ENCODE results near the gene CA10. TPM values are rescaled to one million over a fixed set of nuclear protein-coding genes. Genes with fewer than 3 reads are reported as not detected.

CA10 gene
- total RNA-seq, 1 donor from 2014 or later, result 2.0 TPM

GRCh38 chr17:51857052-51857597 is 301.4 kb downstream of the CA10 start:
- Histone ChIP-seq H3K4me1 (no peaks in the 10 kb centered on the region), H3K9me3 (no peaks in the 10 kb centered on the region), H3K36me3 (no peaks in the 10 kb centered on the region), H3K27ac (no peak overlapping the region), H3K27me3 (no peaks in the 10 kb centered on the region), H3K4me3 (no peak overlapping the region)
- intact Hi-C loops (cut with DNase I), result no loop called here
- no peak for TF ChIP-seq CTCF (IDR thresholded peaks at IDR 0.05)
- TF ChIP-seq POLR2AphosphoS5 (IDR thresholded peaks at IDR 0.05; ENCODE audit: insufficient read depth in 1 of 2, low read depth in 1 of 2), result no peak
- no peak for TF ChIP-seq POLR2A (IDR thresholded peaks at IDR 0.05)
- DNase-seq (ENCODE audit: extremely low spot score in 2 of 2), result no peak

GRCh38 chr17:51855806-51856205 is 302.7 kb downstream of the CA10 start:
- no peak for TF ChIP-seq POLR2A (IDR thresholded peaks at IDR 0.05)
- TF ChIP-seq POLR2AphosphoS5 (IDR thresholded peaks at IDR 0.05; ENCODE audit: insufficient read depth in 1 of 2, low read depth in 1 of 2), result no peak
- TF ChIP-seq CTCF (IDR thresholded peaks at IDR 0.05), result no peak
- H3K27me3 ChIP-seq, result no peaks in the 10 kb centered on the region
- H3K36me3 ChIP-seq, result no peaks in the 10 kb centered on the region
- H3K27ac ChIP-seq, result no peak overlapping the region
- DNase-seq (ENCODE audit: extremely low spot score in 2 of 2), result no peak
- no peaks in the 10 kb centered on the region for H3K9me3 ChIP-seq
- intact Hi-C loops (cut with DNase I), result no loop called here
- no peaks in the 10 kb centered on the region for H3K4me1 ChIP-seq
- no peak overlapping the region for H3K4me3 ChIP-seq

- H3K27me3 ChIP-seq, result no peaks in the 10 kb centered on the region
- DNase-seq (ENCODE audit: extremely low spot score in 2 of 2), result no peak
- no peaks in the 10 kb centered on the region for H3K4me1 ChIP-seq
- no peaks in the 10 kb centered on the region for H3K9me3 ChIP-seq
- TF ChIP-seq POLR2A (IDR thresholded peaks at IDR 0.05) (no peak), CTCF (IDR thresholded peaks at IDR 0.05) (no peak)
- intact Hi-C loops (cut with DNase I), result no loop called here
- no peak overlapping the region for H3K4me3 ChIP-seq
- H3K36me3 ChIP-seq, result no peaks in the 10 kb centered on the region
- H3K27ac ChIP-seq, result no peak overlapping the region
These were observed 304.7 kb downstream of the CA10 start for GRCh38 chr17:51853857-51854256.

- intact Hi-C loops (cut with DNase I), result no loop called here
- no peaks in the 10 kb centered on the region for H3K27me3 ChIP-seq
- no peaks in the 10 kb centered on the region for H3K36me3 ChIP-seq
These were observed 305.9 kb downstream of the CA10 start for GRCh38 chr17:51852603-51853002.

More at GRCh38 chr17:51852603-51853002, 305.9 kb downstream of the CA10 start:
- Histone ChIP-seq H3K27ac (no peak overlapping the region), H3K4me3 (no peak overlapping the region), H3K4me1 (no peaks in the 10 kb centered on the region), H3K9me3 (no peaks in the 10 kb centered on the region)
- DNase-seq (ENCODE audit: extremely low spot score in 2 of 2), result no peak
- no peak for TF ChIP-seq POLR2AphosphoS5 (IDR thresholded peaks at IDR 0.05; ENCODE audit: insufficient read depth in 1 of 2, low read depth in 1 of 2)
- no peak for TF ChIP-seq POLR2A (IDR thresholded peaks at IDR 0.05)
- no peak for TF ChIP-seq CTCF (IDR thresholded peaks at IDR 0.05)

Measured in vagina (tissue), 2 donors.